ENCODE measurements around the gene RELN.
"Not testable (repeated sequence)": the region's sequence is repeated elsewhere in the genome, so short reads cannot be mapped to it uniquely, and the experiment has no call there.

Gene RELN

DNA sequence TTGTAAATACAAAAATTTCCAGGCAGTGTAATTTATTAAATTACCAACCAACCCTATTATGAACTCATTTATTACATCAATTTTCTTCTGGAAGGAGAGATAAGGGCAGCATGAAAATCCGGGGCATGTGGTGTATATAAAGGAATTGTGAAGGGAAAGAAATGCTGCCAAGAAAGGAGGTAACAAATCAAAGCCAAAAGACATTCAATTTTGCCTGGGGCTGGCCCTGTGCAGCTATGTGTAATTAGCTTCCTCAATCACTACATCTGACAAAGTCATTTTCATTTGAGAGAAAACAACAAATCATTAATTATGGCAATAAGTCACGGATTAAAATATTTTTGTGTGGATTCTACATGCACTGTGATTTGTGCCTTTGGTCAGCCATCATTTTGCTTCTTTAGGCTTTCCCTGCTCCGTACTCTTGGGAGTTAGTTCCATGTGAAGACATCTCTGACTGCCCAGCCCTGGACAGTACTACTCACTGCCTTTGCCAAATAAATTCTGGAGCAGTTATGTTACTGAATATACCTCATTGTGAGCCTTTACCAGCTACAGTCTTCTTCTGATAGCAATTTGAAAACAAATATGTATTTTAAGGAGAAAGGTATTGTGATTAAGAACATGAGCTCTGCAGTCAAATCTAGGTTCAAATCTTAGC lies 191.7 kb downstream of the RELN start:
- Histone ChIP-seq H3K36me3 (no peaks in the 10 kb centered on the region), H3K27me3 (no peaks in the 10 kb centered on the region), H3K4me2 (no peak overlapping the region), H3K27ac (no peak overlapping the region), H3K9ac (no peak overlapping the region), H4K20me1 (no peaks in the 10 kb centered on the region), H3K9me3 (no peaks in the 10 kb centered on the region), H3K4me1 (no peaks in the 10 kb centered on the region), H3K4me3 (no peak overlapping the region)
- no peak for TF ChIP-seq Cebpa-rat (IDR thresholded peaks at IDR 0.05)

DNA sequence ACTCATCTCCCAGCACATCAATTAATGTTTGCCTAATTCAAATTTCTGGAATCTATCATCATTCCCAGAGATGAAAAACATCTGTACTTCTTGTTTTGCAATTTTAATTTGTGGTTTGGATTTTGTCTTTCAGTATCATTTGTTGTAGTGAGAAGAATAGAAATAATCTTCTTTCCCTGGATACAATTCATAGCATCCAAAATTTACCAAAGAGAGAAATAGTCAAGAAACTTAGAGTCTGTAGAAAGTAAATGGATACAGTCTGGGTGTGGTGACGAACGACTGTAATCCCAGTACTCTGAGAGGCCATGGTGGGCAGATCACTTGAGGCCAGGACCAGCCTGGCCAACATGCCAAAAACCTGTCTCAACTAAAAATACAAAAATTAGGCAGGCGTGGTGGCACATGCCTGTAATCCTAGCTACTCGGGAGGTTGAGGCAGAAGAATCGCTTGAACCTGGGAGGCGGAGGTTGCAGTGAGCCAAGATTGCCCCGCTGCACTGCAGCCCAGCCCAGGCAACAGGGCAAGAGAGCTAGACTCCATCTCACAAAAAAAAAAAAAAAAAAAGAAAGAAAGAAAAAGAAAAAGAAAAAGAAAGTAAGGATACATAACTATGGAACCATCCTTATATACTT lies 193.0 kb downstream of the RELN start:
- no peaks in the 10 kb centered on the region for H3K27me3 ChIP-seq
- TF ChIP-seq Cebpa-rat (IDR thresholded peaks at IDR 0.05), result no peak
- no peaks in the 10 kb centered on the region for H3K4me1 ChIP-seq
- no peak overlapping the region for H3K9ac ChIP-seq
- H3K4me3 ChIP-seq, result no peak overlapping the region
- H3K4me2 ChIP-seq, result no peak overlapping the region
- no peaks in the 10 kb centered on the region for H3K9me3 ChIP-seq
- H3K27ac ChIP-seq, result no peak overlapping the region
- no peaks in the 10 kb centered on the region for H4K20me1 ChIP-seq
- H3K36me3 ChIP-seq, result no peaks in the 10 kb centered on the region

DNA sequence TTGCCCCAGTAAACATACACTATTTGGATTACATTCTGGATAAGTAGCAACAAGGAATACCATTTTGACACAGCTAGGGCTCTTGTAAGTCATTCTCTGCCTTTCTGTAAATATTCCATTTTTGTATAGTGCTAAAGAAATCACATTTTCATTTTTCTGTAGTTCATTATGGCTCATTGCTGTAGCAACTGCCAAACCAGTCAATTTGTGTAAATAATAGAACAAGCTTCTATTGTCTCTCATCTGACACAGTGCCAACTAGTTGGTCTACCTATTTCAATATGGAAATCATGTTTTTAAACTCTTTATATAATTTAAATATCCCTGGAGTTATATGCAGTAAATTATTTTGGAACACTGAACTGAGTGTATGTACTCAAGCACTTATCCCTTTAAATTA lies 193.7 kb downstream of the RELN start:
- no peak overlapping the region for H3K9ac ChIP-seq
- no peaks in the 10 kb centered on the region for H3K9me3 ChIP-seq
- H3K27me3 ChIP-seq, result no peaks in the 10 kb centered on the region
- no peaks in the 10 kb centered on the region for H3K36me3 ChIP-seq
- no peaks in the 10 kb centered on the region for H4K20me1 ChIP-seq
- TF ChIP-seq Cebpa-rat (IDR thresholded peaks at IDR 0.05), result no peak
- no peak overlapping the region for H3K4me2 ChIP-seq
- no peak overlapping the region for H3K27ac ChIP-seq
- no peak overlapping the region for H3K4me3 ChIP-seq
- H3K4me1 ChIP-seq, result no peaks in the 10 kb centered on the region

DNA sequence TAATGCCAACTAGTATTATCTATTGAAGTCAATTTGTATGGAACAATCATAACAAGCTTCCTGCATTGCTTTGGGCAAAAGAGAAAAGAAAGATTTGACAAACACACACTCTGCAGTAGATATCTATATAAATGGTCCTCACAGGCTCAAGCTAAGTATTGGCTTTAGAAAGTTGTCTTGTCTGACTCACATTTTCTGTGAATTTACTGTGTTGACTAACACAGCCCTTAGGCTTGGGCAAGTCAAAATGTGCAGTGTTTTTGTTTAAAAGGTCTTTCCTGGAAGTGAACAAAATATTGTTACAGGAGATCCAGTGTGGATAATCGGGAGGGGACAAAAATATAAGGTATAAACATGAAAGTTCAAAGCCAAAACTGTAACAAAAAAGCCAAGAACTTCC lies 194.4 kb downstream of the RELN start:
- no peaks in the 10 kb centered on the region for H3K27me3 ChIP-seq
- H3K9ac ChIP-seq, result no peak overlapping the region
- H3K9me3 ChIP-seq, result no peaks in the 10 kb centered on the region
- no peaks in the 10 kb centered on the region for H3K4me1 ChIP-seq
- no peak overlapping the region for H3K4me3 ChIP-seq
- H4K20me1 ChIP-seq, result no peaks in the 10 kb centered on the region
- no peak overlapping the region for H3K4me2 ChIP-seq
- H3K36me3 ChIP-seq, result no peaks in the 10 kb centered on the region
- no peak overlapping the region for H3K27ac ChIP-seq
- TF ChIP-seq Cebpa-rat (IDR thresholded peaks at IDR 0.05), result no peak

GRCh38 chr7:103794424-103794823 lies 195.0 kb downstream of the RELN start:
- Histone ChIP-seq H4K20me1 (no peaks in the 10 kb centered on the region), H3K4me2 (no peak overlapping the region), H3K27ac (no peak overlapping the region), H3K9ac (no peak overlapping the region), H3K9me3 (no peaks in the 10 kb centered on the region), H3K36me3 (no peaks in the 10 kb centered on the region), H3K4me1 (no peaks in the 10 kb centered on the region), H3K27me3 (no peaks in the 10 kb centered on the region), H3K4me3 (no peak overlapping the region)
- TF ChIP-seq Cebpa-rat (IDR thresholded peaks at IDR 0.05), result no peak

DNA sequence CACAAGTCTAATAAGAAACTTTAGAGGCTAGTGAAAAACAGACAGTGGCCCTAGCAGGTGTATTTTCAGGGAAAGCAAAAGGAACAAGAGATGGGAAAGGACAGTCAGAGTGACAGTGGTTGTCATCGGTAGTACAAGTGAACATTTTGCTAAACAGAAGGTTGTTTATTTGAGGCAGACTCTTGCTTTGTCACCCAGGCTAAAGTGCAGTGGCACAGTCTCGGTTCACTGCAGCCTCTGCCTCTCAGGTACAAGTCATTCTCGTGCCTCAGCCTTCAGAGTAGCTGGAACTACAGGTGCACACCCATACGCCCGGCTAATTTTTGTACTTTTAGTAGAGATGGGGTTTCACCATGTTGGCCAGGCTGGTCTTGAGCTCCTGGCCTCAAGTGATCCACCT lies 195.8 kb downstream of the RELN start:
- no peak overlapping the region for H3K27ac ChIP-seq
- H3K9ac ChIP-seq, result no peak overlapping the region
- H4K20me1 ChIP-seq, result no peaks in the 10 kb centered on the region
- no peaks in the 10 kb centered on the region for H3K36me3 ChIP-seq
- H3K4me2 ChIP-seq, result no peak overlapping the region
- TF ChIP-seq Cebpa-rat (IDR thresholded peaks at IDR 0.05), result no peak
- no peaks in the 10 kb centered on the region for H3K4me1 ChIP-seq
- no peaks in the 10 kb centered on the region for H3K9me3 ChIP-seq
- no peaks in the 10 kb centered on the region for H3K27me3 ChIP-seq
- H3K4me3 ChIP-seq, result no peak overlapping the region

GRCh38 chr7:103791894-103792293 lies 197.6 kb downstream of the RELN start:
- no peak overlapping the region for H3K27ac ChIP-seq
- H3K9me3 ChIP-seq, result no peaks in the 10 kb centered on the region
- no peak overlapping the region for H3K9ac ChIP-seq
- no peaks in the 10 kb centered on the region for H3K27me3 ChIP-seq
- H3K36me3 ChIP-seq, result no peaks in the 10 kb centered on the region
- H4K20me1 ChIP-seq, result no peaks in the 10 kb centered on the region
- H3K4me1 ChIP-seq, result no peaks in the 10 kb centered on the region
- no peak for TF ChIP-seq Cebpa-rat (IDR thresholded peaks at IDR 0.05)
- H3K4me3 ChIP-seq, result no peak overlapping the region
- no peak overlapping the region for H3K4me2 ChIP-seq

DNA sequence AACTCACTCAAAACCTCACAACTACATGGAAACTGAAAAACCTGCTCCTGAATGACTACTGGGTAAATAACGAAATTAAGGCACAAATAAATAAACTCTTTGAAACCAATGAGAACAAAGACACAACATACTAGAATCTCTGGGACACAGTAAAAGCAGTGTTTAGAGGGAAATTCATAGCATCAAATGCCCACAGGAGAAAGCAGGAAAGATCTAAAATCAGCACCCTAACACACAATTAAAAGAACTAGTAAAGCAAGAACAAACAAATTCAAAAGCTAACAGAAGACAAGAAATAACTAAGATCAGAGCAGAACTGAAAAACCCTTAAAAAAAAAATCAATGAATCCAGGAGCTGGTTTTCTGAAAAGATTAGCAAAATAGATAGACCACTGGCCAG lies 202.4 kb downstream of the RELN start:
- H3K4me3 ChIP-seq, H3K36me3 ChIP-seq, H3K4me2 ChIP-seq, H3K9ac ChIP-seq, H3K9me3 ChIP-seq, H3K27me3 ChIP-seq, H3K4me1 ChIP-seq, H4K20me1 ChIP-seq, H3K27ac ChIP-seq: not testable (repeated sequence)

- Histone ChIP-seq H3K27ac (no peak overlapping the region), H3K9ac (no peak overlapping the region)
Measured at GRCh38 chr7:103784646-103785286, 204.7 kb downstream of the RELN start.

GRCh38 chr7:103781409-103781808 lies 208.0 kb downstream of the RELN start:
- TF ChIP-seq Cebpa-rat (IDR thresholded peaks at IDR 0.05), result no peak

More at GRCh38 chr7:103784646-103785286, 204.7 kb downstream of the RELN start:
- Histone ChIP-seq H3K4me1 (no peaks in the 10 kb centered on the region), H3K27me3 (no peaks in the 10 kb centered on the region), H3K4me2 (no peak overlapping the region), H3K36me3 (no peaks in the 10 kb centered on the region), H3K9me3 (no peaks in the 10 kb centered on the region), H4K20me1 (no peaks in the 10 kb centered on the region), H3K4me3 (no peak overlapping the region)
- TF ChIP-seq Cebpa-rat (IDR thresholded peaks at IDR 0.05), result no peak

DNA sequence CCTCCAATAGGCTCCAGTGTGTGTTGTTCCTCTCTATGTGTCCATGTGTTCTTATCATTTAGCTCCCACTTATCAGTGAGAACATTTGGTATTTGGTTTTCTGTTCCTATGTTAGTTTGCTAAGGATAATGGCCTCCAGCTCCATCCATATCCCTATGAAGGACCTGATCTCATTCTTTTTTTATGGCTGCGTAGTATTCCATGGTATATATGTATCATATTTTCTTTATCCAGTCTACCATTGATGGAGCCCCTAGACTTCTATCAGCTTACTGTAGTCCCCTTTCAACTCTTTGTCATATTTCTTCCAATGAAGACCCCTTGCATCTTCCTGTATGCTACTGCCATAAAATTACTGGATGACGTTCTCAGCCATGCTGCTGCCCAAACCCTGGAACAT lies 208.9 kb downstream of the RELN start:
- not testable (repeated sequence) for H3K27me3 ChIP-seq, H3K9me3 ChIP-seq, H4K20me1 ChIP-seq, H3K4me2 ChIP-seq, H3K36me3 ChIP-seq, H3K4me3 ChIP-seq, H3K9ac ChIP-seq, H3K27ac ChIP-seq
- H3K4me1 ChIP-seq, result peaks cover 12% of the 10 kb centered on the region

More at GRCh38 chr7:103781409-103781808, 208.0 kb downstream of the RELN start:
- H3K4me1 ChIP-seq, result 0 out of 2 replicates have a peak, but pooled peaks cover 4% of the 10 kb centered on the region
- H4K20me1 ChIP-seq, result no peaks in the 10 kb centered on the region
- no peaks in the 10 kb centered on the region for H3K27me3 ChIP-seq
- H3K9ac ChIP-seq, result no peak overlapping the region
- H3K4me2 ChIP-seq, result no peak overlapping the region
- H3K9me3 ChIP-seq, result no peaks in the 10 kb centered on the region
- no peaks in the 10 kb centered on the region for H3K36me3 ChIP-seq
- H3K27ac ChIP-seq, result no peak overlapping the region
- no peak overlapping the region for H3K4me3 ChIP-seq

Data from BLaER1 (cell line).